K562 (cell line): ENCODE measurements around the gene TARS2. TPM values are rescaled to one million over a fixed set of nuclear protein-coding genes. Genes with fewer than 3 reads are reported as not detected.

Source experiments
- ATAC-seq: fragments of 200-7000 bp; cut with Tn5 transposase; 3 replicates; pipeline ENCODE4 v1.9.1; 2020; ENCODE audit warnings: moderate library complexity
- BruUV-seq: library from RNA; stranded (reverse); fragments of 400-500 nt; replicated peaks from 2 replicates; lab custom pipeline; 2021; lab: Mats Ljungman, UMichigan
- CTCF ChIA-PET: fragments of 300-600 bp; formaldehyde crosslinking; extraction: SDS; loops from one replicate; lab custom pipeline; 2021; ENCODE audit warnings: low intra/inter-chr PET ratio; lab: Yijun Ruan, JAX
- POLR2A ChIA-PET: fragments of 300-600, 350-650 bp; sonication (Branson Sonifier 250); formaldehyde crosslinking; extraction: SDS; loops from one replicate; lab custom pipeline; 2021; ENCODE audit warnings: antibody characterized with exemption, inconsistent platforms; lab: Yijun Ruan, JAX
- DNase-seq, 4 experiments: peaks; one replicate each; pipeline versions ENCODE4 v3.0.0 to v3.0.0-alpha.2; 2011 to 2018; ENCODE audit warnings: low spot score in 3 of 4, mixed read lengths in 3 of 4; ENCODE audit errors: extremely low read depth in 1 of 4
- FAIRE-seq: peaks from 2 replicates; lab custom pipeline; 2011; peaks lifted over from hg19 to GRCh38; lab: Jason Lieb, UNC
- H2AFZ ChIP-seq: 2 replicates; pipeline ENCODE4 v1.6.0; 2011; ENCODE audit warnings: low read depth, low read length, control low read depth, inconsistent platforms
- H3K27ac ChIP-seq: fragments of 200-600 bp; 3 replicates; pipeline ENCODE4 v1.8.0; 2011; ENCODE audit warnings: low read depth, mild to moderate bottlenecking, control low read depth, inconsistent platforms, low read length, moderate library complexity, mixed read lengths; ENCODE audit errors: extremely low read depth
- H3K27me3 ChIP-seq, 2 experiments: fragments of 300-600 bp in 1 of 2; 2 replicates in 1 of 2; 3 replicates in 1 of 2; pipeline versions ENCODE4 v1.6.0 to v1.8.0; 2011; ENCODE audit warnings: inconsistent platforms in 2 of 2, low read length in 2 of 2, mild to moderate bottlenecking in 1 of 2, mixed read lengths in 1 of 2, moderate library complexity in 1 of 2; ENCODE audit not compliant: control insufficient read depth in 2 of 2, insufficient read depth in 2 of 2
- H3K36me3 ChIP-seq: fragments of 300-600 bp; 3 replicates; pipeline ENCODE4 v1.8.0; 2011; ENCODE audit warnings: mild to moderate bottlenecking, low read length, inconsistent platforms; ENCODE audit not compliant: control insufficient read depth, insufficient read depth
- H3K4me1 ChIP-seq, 2 experiments: fragments of 200-600 bp in 1 of 2; replicated peaks in 1 of 2; 2 replicates in 1 of 2; 3 replicates in 1 of 2; pipeline versions ENCODE4 v1.5.1 to v1.8.0; 2011; ENCODE audit warnings: inconsistent platforms in 2 of 2, low read length in 2 of 2, mild to moderate bottlenecking in 1 of 2, mixed read lengths in 1 of 2, moderate library complexity in 1 of 2; ENCODE audit not compliant: control insufficient read depth in 2 of 2, insufficient read depth in 2 of 2
- H3K4me2 ChIP-seq: 2 replicates; pipeline ENCODE4 v1.6.1; 2011; ENCODE audit warnings: low read length, control low read depth, inconsistent platforms, mixed read lengths; ENCODE audit not compliant: insufficient read depth
- H3K4me3 ChIP-seq: fragments of 200-600 bp; sonication (generic), shearing (Covaris generic); 2 replicates; pipeline ENCODE4 v1.5.1; 2016; ENCODE audit warnings: control low read depth, inconsistent platforms
- H3K79me2 ChIP-seq: fragments of 200-600 bp; 3 replicates; pipeline ENCODE4 v1.8.0; 2011; ENCODE audit warnings: low read length, inconsistent platforms; ENCODE audit not compliant: control insufficient read depth, insufficient read depth
- H3K9ac ChIP-seq, 2 experiments: 2 replicates each; pipeline versions ENCODE4 v1.6.0 to v1.6.1; 2011; ENCODE audit warnings: low read depth in 2 of 2, low read length in 2 of 2, control low read depth in 1 of 2, inconsistent platforms in 1 of 2, mild to moderate bottlenecking in 1 of 2, mixed read lengths in 1 of 2; ENCODE audit not compliant: insufficient read depth in 1 of 2
- H3K9me1 ChIP-seq: one replicate; pipeline ENCODE4 v1.6.0; 2011; ENCODE audit warnings: inconsistent platforms, mild to moderate bottlenecking, low read length, moderate library complexity; ENCODE audit not compliant: control insufficient read depth, insufficient read depth
- H3K9me3 ChIP-seq: replicated peaks from 2 replicates; pipeline ENCODE4 v1.5.1; 2011; ENCODE audit warnings: low read depth, low read length, inconsistent platforms; ENCODE audit not compliant: control insufficient read depth, insufficient read depth
- H4K20me1 ChIP-seq: replicated peaks from 2 replicates; pipeline ENCODE4 v1.6.1; 2011; ENCODE audit warnings: low read length, inconsistent platforms, mixed read lengths; ENCODE audit not compliant: control insufficient read depth, insufficient read depth
- ADNP ChIP-seq: fragments of 200-800 bp; sonication (Bioruptor generic); IDR thresholded peaks from 2 replicates; pipeline ENCODE4 v1.6.1; 2016; ENCODE audit warnings: missing genetic modification characterization, missing compliant biosample characterization
- CBX1 ChIP-seq: sonication (generic); IDR thresholded peaks from 2 replicates; pipeline ENCODE4 v1.6.1; 2016; ENCODE audit warnings: antibody characterized with exemption, low read depth, mild to moderate bottlenecking
- KDM1A ChIP-seq, 2 experiments: fragments of 450-650 bp; IDR thresholded peaks; 2 replicates each; pipeline ENCODE4 v1.6.1; 2016; ENCODE audit warnings: mild to moderate bottlenecking in 2 of 2
- NFRKB ChIP-seq: fragments of 450-650 bp; IDR thresholded peaks from 2 replicates; pipeline ENCODE4 v1.6.1; 2016; ENCODE audit warnings: low read depth
- TAF9B ChIP-seq: fragments of 450-650 bp; IDR thresholded peaks from 2 replicates; pipeline ENCODE4 v1.6.1; 2018; ENCODE audit warnings: mild to moderate bottlenecking; ENCODE audit not compliant: partially characterized antibody
- WGBS: fragments of 100-300 bp; shearing (Covaris generic); methylation state at CpG from one replicate; pipeline ENCODE4 v1.1.6; 2016; ENCODE audit warnings: low coverage, mixed read lengths; ENCODE audit not compliant: insufficient coverage; ENCODE audit errors: missing lambda C conversion rate; 5-methylcytosine and 5-hydroxymethylcytosine counted together
- in situ Hi-C: fragments of 300-500 bp; cut with MboI; formaldehyde crosslinking; loops from 4 replicates; pipeline ENCODE4 v1.15.0; 2018; ENCODE audit warnings: inconsistent platforms, mixed read lengths
- intact Hi-C: fragments of 100-400 bp; cut with micrococcal nuclease; formaldehyde crosslinking; loops from 2 replicates; pipeline ENCODE4 v1.14.2; 2022
- polyA plus RNA-seq, 8 experiments: library from polyadenylated mRNA; depleted of rRNA in 4 of 8; stranded (reverse) in 5 of 8; unstranded in 3 of 8; fragments of >200 nt; fragmentation: Nextera tagmentation in 2 of 8; fragmentation: Illumina TruSeq in 1 of 8; extraction: Ambion mirVana in 2 of 8; extraction: Trizol in 1 of 8; gene quantifications; 2 replicates each; pipeline versions ENCODE4 v1.2.1 to v1.2.3, GENCODE V29; 2011 to 2014; ENCODE audit warnings: inconsistent platforms in 1 of 8, missing spikeins in 1 of 8
- total RNA-seq, 7 experiments: library from RNA; depleted of rRNA in 6 of 7; stranded (reverse); fragments of >200 nt in 6 of 7; fragmentation: Illumina TruSeq in 2 of 7; extraction: Trizol in 2 of 7; gene quantifications; 2 replicates each; pipeline versions ENCODE4 v1.2.1 to v1.2.3, GENCODE V29; 2011 to 2021; ENCODE audit warnings: low replicate concordance in 1 of 7
- TF ChIP-seq, protein P1 (sequence below): fragments of 450-650 bp; IDR thresholded peaks from 2 replicates; pipeline ENCODE4 v1.6.1; 2016; ENCODE audit warnings: mild to moderate bottlenecking
- TF ChIP-seq, protein P2 (sequence below): fragments of 150-350 bp; conservative IDR thresholded peaks from 2 replicates; pipeline ENCODE4 v1.6.1; 2014; ENCODE audit warnings: low read length

TARS2 gene
- total and polyA plus RNA-seq, 9 of the 15 experiments (the other 6 are each of a cell fraction or from before 2014, with no cell fraction given), result 17.0 to 64.2 (median 39.4) TPM

DNA sequence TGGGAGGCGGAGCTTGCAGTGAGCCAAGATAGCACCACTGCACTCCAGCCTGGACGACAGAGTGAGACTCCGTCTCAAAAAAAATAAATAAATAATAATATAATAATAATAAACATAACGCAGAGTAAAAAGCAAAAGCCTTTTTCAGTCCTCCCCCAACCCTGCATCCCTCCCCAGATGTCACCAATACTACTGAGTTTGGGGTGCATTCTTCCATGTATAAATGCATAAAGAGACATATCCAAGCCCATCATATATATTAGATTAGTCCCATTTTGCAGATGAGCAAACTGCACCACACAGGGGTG lies 61.1 kb downstream of the TARS2 start:
- intact Hi-C loops, result loop anchor here (5.0 to 10.0 kb wide), 4 partner anchors 41 to 429 kb away; partner anchors contain the start of genes CA14, ECM1 and RPRD2
- peak overlapping the region; percentile 61 for H2AFZ ChIP-seq
- peak overlapping the region; percentile 87 for H3K27ac ChIP-seq
- no peaks in the 10 kb centered on the region for H3K9me1 ChIP-seq
- BruUV-seq, result no TSS peak
- peak overlapping the region; percentile 95 to 99; a peak in 3 of 4 replicates for H3K9ac ChIP-seq
- in situ Hi-C loops, result no loop called here
- H3K4me1 ChIP-seq, result peaks cover 56 to 84% of the 10 kb centered on the region in 2 experiments
- H3K4me3 ChIP-seq, result peak overlapping the region; percentile 75
- ATAC-seq (no peak), DNase-seq (no peak), FAIRE-seq (no peak)
- WGBS, result 0% methylated on average over 4 of the region's 4 CpGs
- no peaks in the 10 kb centered on the region for H4K20me1 ChIP-seq
- ChIA-PET POLR2A (interaction anchor here (0.8 to 8.9 kb wide), 10 partner anchors 8 to 81 kb away, joined by 3 to 53 read pairs (median 4); partner anchors contain the start of genes ENSA and TARS2), CTCF (interaction anchor here (0.6 kb wide), 1 partner anchor 306 kb away, joined by 3 read pairs; no protein-coding TSS in a partner anchor)
- no peaks in the 10 kb centered on the region for H3K9me3 ChIP-seq
- peaks cover 16% of the 10 kb centered on the region for H3K36me3 ChIP-seq
- peak; percentile 28 for TF ChIP-seq TAF9B
- 0 out of 2 replicates have a peak, but pooled peaks have one; percentile 23 for TF ChIP-seq NFRKB
- TF ChIP-seq, protein P1, sequence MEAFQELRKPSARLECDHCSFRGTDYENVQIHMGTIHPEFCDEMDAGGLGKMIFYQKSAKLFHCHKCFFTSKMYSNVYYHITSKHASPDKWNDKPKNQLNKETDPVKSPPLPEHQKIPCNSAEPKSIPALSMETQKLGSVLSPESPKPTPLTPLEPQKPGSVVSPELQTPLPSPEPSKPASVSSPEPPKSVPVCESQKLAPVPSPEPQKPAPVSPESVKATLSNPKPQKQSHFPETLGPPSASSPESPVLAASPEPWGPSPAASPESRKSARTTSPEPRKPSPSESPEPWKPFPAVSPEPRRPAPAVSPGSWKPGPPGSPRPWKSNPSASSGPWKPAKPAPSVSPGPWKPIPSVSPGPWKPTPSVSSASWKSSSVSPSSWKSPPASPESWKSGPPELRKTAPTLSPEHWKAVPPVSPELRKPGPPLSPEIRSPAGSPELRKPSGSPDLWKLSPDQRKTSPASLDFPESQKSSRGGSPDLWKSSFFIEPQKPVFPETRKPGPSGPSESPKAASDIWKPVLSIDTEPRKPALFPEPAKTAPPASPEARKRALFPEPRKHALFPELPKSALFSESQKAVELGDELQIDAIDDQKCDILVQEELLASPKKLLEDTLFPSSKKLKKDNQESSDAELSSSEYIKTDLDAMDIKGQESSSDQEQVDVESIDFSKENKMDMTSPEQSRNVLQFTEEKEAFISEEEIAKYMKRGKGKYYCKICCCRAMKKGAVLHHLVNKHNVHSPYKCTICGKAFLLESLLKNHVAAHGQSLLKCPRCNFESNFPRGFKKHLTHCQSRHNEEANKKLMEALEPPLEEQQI, result no peak
- TF ChIP-seq, protein P2, sequence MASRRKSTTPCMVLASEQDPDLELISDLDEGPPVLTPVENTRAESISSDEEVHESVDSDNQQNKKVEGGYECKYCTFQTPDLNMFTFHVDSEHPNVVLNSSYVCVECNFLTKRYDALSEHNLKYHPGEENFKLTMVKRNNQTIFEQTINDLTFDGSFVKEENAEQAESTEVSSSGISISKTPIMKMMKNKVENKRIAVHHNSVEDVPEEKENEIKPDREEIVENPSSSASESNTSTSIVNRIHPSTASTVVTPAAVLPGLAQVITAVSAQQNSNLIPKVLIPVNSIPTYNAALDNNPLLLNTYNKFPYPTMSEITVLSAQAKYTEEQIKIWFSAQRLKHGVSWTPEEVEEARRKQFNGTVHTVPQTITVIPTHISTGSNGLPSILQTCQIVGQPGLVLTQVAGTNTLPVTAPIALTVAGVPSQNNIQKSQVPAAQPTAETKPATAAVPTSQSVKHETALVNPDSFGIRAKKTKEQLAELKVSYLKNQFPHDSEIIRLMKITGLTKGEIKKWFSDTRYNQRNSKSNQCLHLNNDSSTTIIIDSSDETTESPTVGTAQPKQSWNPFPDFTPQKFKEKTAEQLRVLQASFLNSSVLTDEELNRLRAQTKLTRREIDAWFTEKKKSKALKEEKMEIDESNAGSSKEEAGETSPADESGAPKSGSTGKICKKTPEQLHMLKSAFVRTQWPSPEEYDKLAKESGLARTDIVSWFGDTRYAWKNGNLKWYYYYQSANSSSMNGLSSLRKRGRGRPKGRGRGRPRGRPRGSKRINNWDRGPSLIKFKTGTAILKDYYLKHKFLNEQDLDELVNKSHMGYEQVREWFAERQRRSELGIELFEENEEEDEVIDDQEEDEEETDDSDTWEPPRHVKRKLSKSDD, result no peak
- TF ChIP-seq CBX1, result no peak
- peak; percentile 73 to 88 for TF ChIP-seq KDM1A (IDR thresholded peaks at IDR 0.05)
- peak; percentile 62; the same call in 1 of the 2 replicates for TF ChIP-seq ADNP (tag)
- H3K4me2 ChIP-seq, result peak overlapping the region; percentile 83
- H3K79me2 ChIP-seq, result peaks cover 65% of the 10 kb centered on the region
- no peaks in the 10 kb centered on the region for H3K27me3 ChIP-seq
